ENCODE data around the gene RAB7A.

DNA sequence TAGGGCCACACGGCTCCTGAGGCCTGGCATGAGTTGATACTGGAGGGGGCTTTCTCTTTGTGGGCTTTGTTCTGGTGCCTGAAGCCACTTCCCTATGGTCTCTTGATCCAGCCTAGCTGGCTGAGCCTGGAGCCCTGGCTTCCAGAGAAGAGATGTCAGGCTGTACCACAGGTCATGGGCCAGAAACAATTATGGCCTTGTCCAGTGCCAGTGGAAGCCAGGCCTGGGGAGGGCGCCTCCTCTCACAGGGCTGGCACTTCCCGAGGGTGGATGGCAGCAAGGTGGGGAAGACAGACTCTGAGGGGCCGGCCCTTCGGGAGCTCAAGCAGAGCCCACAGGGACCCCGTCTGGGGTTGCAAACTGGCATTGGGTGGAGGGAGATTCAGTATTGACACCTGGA is 118.5 kb downstream of the RAB7A start:
- TF ChIP-seq, protein P1, sequence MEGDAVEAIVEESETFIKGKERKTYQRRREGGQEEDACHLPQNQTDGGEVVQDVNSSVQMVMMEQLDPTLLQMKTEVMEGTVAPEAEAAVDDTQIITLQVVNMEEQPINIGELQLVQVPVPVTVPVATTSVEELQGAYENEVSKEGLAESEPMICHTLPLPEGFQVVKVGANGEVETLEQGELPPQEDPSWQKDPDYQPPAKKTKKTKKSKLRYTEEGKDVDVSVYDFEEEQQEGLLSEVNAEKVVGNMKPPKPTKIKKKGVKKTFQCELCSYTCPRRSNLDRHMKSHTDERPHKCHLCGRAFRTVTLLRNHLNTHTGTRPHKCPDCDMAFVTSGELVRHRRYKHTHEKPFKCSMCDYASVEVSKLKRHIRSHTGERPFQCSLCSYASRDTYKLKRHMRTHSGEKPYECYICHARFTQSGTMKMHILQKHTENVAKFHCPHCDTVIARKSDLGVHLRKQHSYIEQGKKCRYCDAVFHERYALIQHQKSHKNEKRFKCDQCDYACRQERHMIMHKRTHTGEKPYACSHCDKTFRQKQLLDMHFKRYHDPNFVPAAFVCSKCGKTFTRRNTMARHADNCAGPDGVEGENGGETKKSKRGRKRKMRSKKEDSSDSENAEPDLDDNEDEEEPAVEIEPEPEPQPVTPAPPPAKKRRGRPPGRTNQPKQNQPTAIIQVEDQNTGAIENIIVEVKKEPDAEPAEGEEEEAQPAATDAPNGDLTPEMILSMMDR (IDR thresholded peaks at IDR 0.05): no peak
- TF ChIP-seq, protein P2, sequence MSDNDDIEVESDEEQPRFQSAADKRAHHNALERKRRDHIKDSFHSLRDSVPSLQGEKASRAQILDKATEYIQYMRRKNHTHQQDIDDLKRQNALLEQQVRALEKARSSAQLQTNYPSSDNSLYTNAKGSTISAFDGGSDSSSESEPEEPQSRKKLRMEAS (IDR thresholded peaks at IDR 0.05): no peak
- no peak for TF ChIP-seq FOSL2 (IDR thresholded peaks at IDR 0.05)
- TF ChIP-seq FOSL2 (CRISPR knock-in tag; IDR thresholded peaks at IDR 0.05): no peak
- TF ChIP-seq CEBPB (IDR thresholded peaks at IDR 0.05): no peak
- TF ChIP-seq POLR2A (IDR thresholded peaks at IDR 0.05; ENCODE audit: low read length): no peak
- no peak for TF ChIP-seq HDAC2 (IDR thresholded peaks at IDR 0.05)
- TF ChIP-seq SMC3 (IDR thresholded peaks at IDR 0.05): no peak
- no peak for TF ChIP-seq KDM5A (IDR thresholded peaks at IDR 0.05)
- no peak for TF ChIP-seq EHF (CRISPR knock-in tag; IDR thresholded peaks at IDR 0.05)
